Peyer's patch (tissue), 4 donors: Measurements from ENCODE around the gene KRT16.

Experiments used
- POLR2A ChIP-seq, 2 donors: fragments of 450-650 bp; IDR thresholded peaks; one replicate each; pipeline ENCODE4 v1.5.1; 2017; ENCODE audit warnings: antibody characterized with exemption in 2 of 2, mild to moderate bottlenecking in 2 of 2, moderate library complexity in 2 of 2
- TF ChIP-seq, protein P1 (sequence below), 6 experiments: fragments of 450-650 bp in 4 of 6; fragments of 200-600 bp in 2 of 6; sonication (generic) in 1 of 6; IDR thresholded peaks; one replicate each; pipeline ENCODE4 v1.5.1; 2017 to 2019; ENCODE audit warnings: antibody characterized with exemption in 6 of 6, mild to moderate bottlenecking in 3 of 6, moderate library complexity in 1 of 6

DNA sequence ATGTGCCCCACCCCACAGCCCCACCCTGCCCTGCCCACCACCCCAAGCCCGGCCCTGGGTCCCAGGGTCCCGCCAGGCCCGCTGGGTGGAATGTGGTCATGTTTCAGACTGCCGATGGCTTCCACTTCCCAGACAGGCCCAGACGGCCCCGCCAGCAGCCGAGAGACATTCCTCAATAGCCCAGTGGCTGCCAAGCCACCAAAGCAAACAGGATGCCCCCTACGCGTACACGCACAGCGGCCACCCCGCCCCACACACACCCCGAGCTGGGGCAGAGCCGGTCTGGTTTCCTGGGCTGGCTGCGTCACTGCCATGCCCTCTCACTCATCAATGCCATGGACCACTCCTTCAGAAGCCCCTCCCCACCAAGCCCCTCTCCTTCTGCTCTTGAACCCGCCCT is 13.0 kb upstream of the KRT16 start:
- TF ChIP-seq, protein P1, sequence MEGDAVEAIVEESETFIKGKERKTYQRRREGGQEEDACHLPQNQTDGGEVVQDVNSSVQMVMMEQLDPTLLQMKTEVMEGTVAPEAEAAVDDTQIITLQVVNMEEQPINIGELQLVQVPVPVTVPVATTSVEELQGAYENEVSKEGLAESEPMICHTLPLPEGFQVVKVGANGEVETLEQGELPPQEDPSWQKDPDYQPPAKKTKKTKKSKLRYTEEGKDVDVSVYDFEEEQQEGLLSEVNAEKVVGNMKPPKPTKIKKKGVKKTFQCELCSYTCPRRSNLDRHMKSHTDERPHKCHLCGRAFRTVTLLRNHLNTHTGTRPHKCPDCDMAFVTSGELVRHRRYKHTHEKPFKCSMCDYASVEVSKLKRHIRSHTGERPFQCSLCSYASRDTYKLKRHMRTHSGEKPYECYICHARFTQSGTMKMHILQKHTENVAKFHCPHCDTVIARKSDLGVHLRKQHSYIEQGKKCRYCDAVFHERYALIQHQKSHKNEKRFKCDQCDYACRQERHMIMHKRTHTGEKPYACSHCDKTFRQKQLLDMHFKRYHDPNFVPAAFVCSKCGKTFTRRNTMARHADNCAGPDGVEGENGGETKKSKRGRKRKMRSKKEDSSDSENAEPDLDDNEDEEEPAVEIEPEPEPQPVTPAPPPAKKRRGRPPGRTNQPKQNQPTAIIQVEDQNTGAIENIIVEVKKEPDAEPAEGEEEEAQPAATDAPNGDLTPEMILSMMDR (IDR thresholded peaks at IDR 0.05) = no peak
- no peak for TF ChIP-seq POLR2A (IDR thresholded peaks at IDR 0.05)
